CD4-positive, alpha-beta T cell (primary cell): ENCODE results near the gene MAP3K5. TPM values are rescaled to one million over a fixed set of nuclear protein-coding genes. Genes with fewer than 3 reads are reported as not detected.
"Not testable (repeated sequence)": the region's sequence is repeated elsewhere in the genome, so short reads cannot be mapped to it uniquely, and the experiment has no call there.

ENCODE experiments used
- ATAC-seq: fragments of 200-7000 bp; cut with Tn5 transposase; one replicate; pipeline ENCODE4 v1.10.0; 2022; ENCODE audit warnings: mild to moderate bottlenecking; ENCODE audit not compliant: poor library complexity
- CTCF ChIA-PET: fragments of 350-600 bp; sonication (Branson Sonifier 250); formaldehyde crosslinking; loops from one replicate; lab custom pipeline; 2021; ENCODE audit warnings: antibody characterized with exemption, inconsistent platforms; lab: Charles Lee
- POLR2A ChIA-PET: fragments of 350-600 bp; sonication (Branson Sonifier 250); formaldehyde crosslinking; loops from one replicate; lab custom pipeline; 2021; ENCODE audit warnings: antibody characterized with exemption, inconsistent platforms; lab: Charles Lee
- DNase-seq, 14 experiments: peaks; one replicate each; pipeline ENCODE4 v3.0.0-alpha.2; 2013 to 2020; ENCODE audit warnings: mixed read lengths in 2 of 14
- H3K27ac ChIP-seq, 2 donors: one replicate each; pipeline versions ENCODE4 v1.5.1 to v1.7.0; 2013; ENCODE audit warnings: low read length in 2 of 2, low read depth in 1 of 2, mild to moderate bottlenecking in 1 of 2
- H3K27me3 ChIP-seq, 2 experiments: 1 replicate in 1 of 2; 2 replicates in 1 of 2; pipeline versions ENCODE4 v1.6.1 to v1.7.0; 2013; ENCODE audit warnings: low read length in 2 of 2, control low read depth in 1 of 2, mild to moderate bottlenecking in 1 of 2, moderate library complexity in 1 of 2; ENCODE audit not compliant: insufficient read depth in 2 of 2, control insufficient read depth in 1 of 2
- H3K36me3 ChIP-seq: one replicate; pipeline ENCODE4 v1.6.1; 2013; ENCODE audit warnings: low read length, control low read depth; ENCODE audit not compliant: insufficient read depth
- H3K4me1 ChIP-seq: one replicate; pipeline ENCODE4 v1.6.1; 2013; ENCODE audit warnings: low read length, control low read depth; ENCODE audit not compliant: insufficient read depth
- H3K4me3 ChIP-seq: one replicate; pipeline ENCODE4 v1.5.1; 2013; ENCODE audit warnings: mild to moderate bottlenecking, low read length, moderate library complexity
- H3K9me3 ChIP-seq, 2 experiments: 1 replicate in 1 of 2; 2 replicates in 1 of 2; pipeline versions ENCODE4 v1.6.1 to v1.7.0; 2013; ENCODE audit warnings: low read length in 2 of 2, mild to moderate bottlenecking in 2 of 2, control low read depth in 1 of 2, moderate library complexity in 1 of 2; ENCODE audit not compliant: control insufficient read depth in 1 of 2, insufficient read depth in 1 of 2
- H3K27ac Mint-ChIP-seq: one replicate; pipeline ENCODE4 v1.8.0; 2020; ENCODE audit warnings: mixed read lengths
- H3K27me3 Mint-ChIP-seq: one replicate; pipeline ENCODE4 v1.8.0; 2021; ENCODE audit warnings: mixed read lengths
- H3K36me3 Mint-ChIP-seq: one replicate; pipeline ENCODE4 v1.8.0; 2021; ENCODE audit warnings: low read depth, mixed read lengths
- H3K4me1 Mint-ChIP-seq: one replicate; pipeline ENCODE4 v1.8.0; 2021; ENCODE audit warnings: low read depth, mixed read lengths
- H3K4me3 Mint-ChIP-seq: one replicate; pipeline ENCODE4 v1.8.0; 2020; ENCODE audit warnings: mild to moderate bottlenecking, mixed read lengths
- H3K9me3 Mint-ChIP-seq: one replicate; pipeline ENCODE4 v1.8.0; 2020; ENCODE audit warnings: mixed read lengths
- CTCF ChIP-seq: fragments of 200-600 bp; IDR thresholded peaks from one replicate; pipeline ENCODE4 v1.8.0; 2022; ENCODE audit warnings: antibody characterized with exemption, mild to moderate bottlenecking
- intact Hi-C, 2 experiments: fragments of 100-400 bp; cut with DNase I in 1 of 2; cut with micrococcal nuclease in 1 of 2; formaldehyde crosslinking; loops; one replicate each; pipeline versions ENCODE4 v1.15.1 to v1.9.0; 2023 to 2025; cut with DNase I, micrococcal nuclease
- total RNA-seq, 174 experiments: library from RNA in 2 of 174; stranded (reverse) in 2 of 174; gene quantifications; one replicate each; pipeline ENCODE4 v1.2.3 and lab custom pipeline; 2021 to 2026

The MAP3K5 gene
- total RNA-seq, 2 experiments from 2014 or later, result 12.9 to 14.1 TPM

GRCh38 chr6:136718476-136718875 lies 73.8 kb downstream of the MAP3K5 start:
- CTCF ChIA-PET, result interaction anchor here (1.0 to 6.7 kb wide), 2 partner anchors 27 to 73 kb away, joined by 3 to 39 read pairs; partner anchors contain the start of gene MAP3K5
- Histone ChIP-seq H3K27me3 (no peaks in the 10 kb centered on the region), H3K36me3 (peaks cover 8% of the 10 kb centered on the region), H3K4me3 (no peak overlapping the region), H3K9me3 (no peaks in the 10 kb centered on the region), H3K27ac (no peak overlapping the region), H3K4me1 (peaks cover 14% of the 10 kb centered on the region)
- H3K9me3 Mint-ChIP-seq, result peaks cover 3% of the 10 kb centered on the region
- intact Hi-C loops, result loop anchor here in 1 of 2 experiments (10.0 kb wide), 1 partner anchor 76 kb away; the partner anchor contains the start of gene MAP3K5
- H3K4me3 Mint-ChIP-seq, result no peak overlapping the region
- TF ChIP-seq CTCF, result no peak
- DNase-seq, result no peak
- peaks cover 7% of the 10 kb centered on the region for H3K36me3 Mint-ChIP-seq
- no peaks in the 10 kb centered on the region for H3K27me3 Mint-ChIP-seq
- peaks cover 36% of the 10 kb centered on the region for H3K4me1 Mint-ChIP-seq
- ATAC-seq, result no peak
- POLR2A ChIA-PET, result interaction anchor here (2.0 kb wide), 1 partner anchor 74 kb away, joined by 6 read pairs; the partner anchor contains the start of gene MAP3K5
- no peak overlapping the region for H3K27ac Mint-ChIP-seq

GRCh38 chr6:136717716-136717990 lies 74.6 kb downstream of the MAP3K5 start:
- Histone ChIP-seq H3K4me3 (no peak overlapping the region), H3K27ac (no peak overlapping the region), H3K4me1 (peaks cover 14% of the 10 kb centered on the region), H3K9me3 (no peaks in the 10 kb centered on the region), H3K27me3 (no peaks in the 10 kb centered on the region), H3K36me3 (peaks cover 12% of the 10 kb centered on the region)
- ChIA-PET CTCF (interaction anchor here (1.0 to 6.7 kb wide), 2 partner anchors 28 to 74 kb away, joined by 3 to 39 read pairs; partner anchors contain the start of gene MAP3K5), POLR2A (interaction anchor here (2.0 kb wide), 1 partner anchor 75 kb away, joined by 6 read pairs; the partner anchor contains the start of gene MAP3K5)
- H3K4me1 Mint-ChIP-seq, result peaks cover 34% of the 10 kb centered on the region
- ATAC-seq (no peak), DNase-seq (no peak)
- no peak overlapping the region for H3K27ac Mint-ChIP-seq
- peaks cover 7% of the 10 kb centered on the region for H3K36me3 Mint-ChIP-seq
- no peak overlapping the region for H3K4me3 Mint-ChIP-seq
- peaks cover 3% of the 10 kb centered on the region for H3K9me3 Mint-ChIP-seq
- no peaks in the 10 kb centered on the region for H3K27me3 Mint-ChIP-seq
- intact Hi-C loops, result loop anchor here in 1 of 2 experiments (10.0 kb wide), 1 partner anchor 77 kb away; the partner anchor contains the start of gene MAP3K5
- no peak for TF ChIP-seq CTCF

- no peaks in the 10 kb centered on the region for H3K27me3 ChIP-seq
- DNase-seq (no peak), ATAC-seq (no peak)
- H3K4me3 ChIP-seq, result no peak overlapping the region
- intact Hi-C loops, result loop anchor here in 1 of 2 experiments (10.0 kb wide), 1 partner anchor 78 kb away; the partner anchor contains the start of gene MAP3K5
- H3K36me3 Mint-ChIP-seq, result peaks cover 7% of the 10 kb centered on the region
- H3K4me3 Mint-ChIP-seq, result no peak overlapping the region
- H3K4me1 ChIP-seq, result peaks cover 14% of the 10 kb centered on the region
- peaks cover 3% of the 10 kb centered on the region for H3K9me3 Mint-ChIP-seq
- H3K27me3 Mint-ChIP-seq, result no peaks in the 10 kb centered on the region
- TF ChIP-seq CTCF, result no peak
- H3K36me3 ChIP-seq, result peaks cover 12% of the 10 kb centered on the region
- ChIA-PET CTCF (interaction anchor here (1.0 to 6.7 kb wide), 3 partner anchors 28 to 74 kb away, joined by 3 to 39 read pairs (median 3); partner anchors contain the start of gene MAP3K5), POLR2A (interaction anchor here (2.0 kb wide), 1 partner anchor 75 kb away, joined by 6 read pairs; the partner anchor contains the start of gene MAP3K5)
- peaks cover 34% of the 10 kb centered on the region for H3K4me1 Mint-ChIP-seq
- H3K9me3 ChIP-seq, result no peaks in the 10 kb centered on the region
- no peak overlapping the region for H3K27ac ChIP-seq
- no peak overlapping the region for H3K27ac Mint-ChIP-seq
Measured at GRCh38 chr6:136716917-136717715, 75.2 kb downstream of the MAP3K5 start.

- ChIA-PET POLR2A (interaction anchor here (1.0 kb wide), 1 partner anchor 80 kb away, joined by 3 read pairs; the partner anchor contains the start of gene MAP3K5), CTCF (interaction anchor here (1.0 to 3.2 kb wide), 2 partner anchors 8 to 80 kb away, joined by 3 to 15 read pairs; partner anchors contain the start of gene MAP3K5)
- DNase-seq, ATAC-seq, H3K27me3 ChIP-seq, H3K27ac ChIP-seq, H3K27ac Mint-ChIP-seq, H3K4me1 ChIP-seq, H3K27me3 Mint-ChIP-seq, H3K9me3 Mint-ChIP-seq, H3K4me3 Mint-ChIP-seq, H3K9me3 ChIP-seq, H3K4me3 ChIP-seq, H3K36me3 ChIP-seq, H3K36me3 Mint-ChIP-seq: not testable (repeated sequence)
- intact Hi-C loops, result loop anchor here in 1 of 2 experiments (10.0 kb wide), 1 partner anchor 82 kb away; the partner anchor contains the start of gene MAP3K5
- peaks cover 13% of the 10 kb centered on the region for H3K4me1 Mint-ChIP-seq
Measured at GRCh38 chr6:136712642-136713041, 79.6 kb downstream of the MAP3K5 start.
